Upper lobe of right lung (tissue), 1 donor: ENCODE results near the gene ARMC7. TPM values are rescaled to one million over a fixed set of nuclear protein-coding genes. Genes with fewer than 3 reads are reported as not detected.

Source experiments
- ATAC-seq: fragments of 200-7000 bp; cut with Tn5 transposase; one replicate; pipeline ENCODE4 v1.9.1; 2020; ENCODE audit warnings: mild to moderate bottlenecking, moderate library complexity
- DNase-seq: peaks from one replicate; pipeline ENCODE4 v3.0.0-alpha.2; 2020
- H3K27ac ChIP-seq: fragments of 200-600 bp; one replicate; pipeline ENCODE4 v1.8.0; 2022
- H3K27me3 ChIP-seq: fragments of 200-600 bp; one replicate; pipeline ENCODE4 v1.8.0; 2022; ENCODE audit warnings: mild to moderate bottlenecking
- H3K36me3 ChIP-seq: fragments of 200-600 bp; one replicate; pipeline ENCODE4 v1.8.0; 2022
- H3K4me1 ChIP-seq: fragments of 200-600 bp; one replicate; pipeline ENCODE4 v1.8.0; 2022
- H3K4me3 ChIP-seq: fragments of 200-600 bp; one replicate; pipeline ENCODE4 v1.8.0; 2022; ENCODE audit warnings: mild to moderate bottlenecking
- H3K9me3 ChIP-seq: fragments of 200-600 bp; one replicate; pipeline ENCODE4 v1.8.0; 2022
- CTCF ChIP-seq: fragments of 200-600 bp; IDR thresholded peaks from one replicate; pipeline ENCODE4 v1.8.0; 2022; ENCODE audit warnings: antibody characterized with exemption
- intact Hi-C: fragments of 100-400 bp; cut with DNase I; formaldehyde crosslinking; loops from one replicate; pipeline ENCODE4 v1.11.0; 2022
- total RNA-seq: library from RNA; stranded (reverse); fragmentation: NEBNext Ultra II Directional; extraction: Animal tissue kit (Norgen Biotek cat#: 25700); gene quantifications from one replicate; pipeline ENCODE4 v1.2.1, GENCODE V29; 2021
- donor health status: DM: no; HTN: yes; CAD: no; lungs with severe emphysema.

The ARMC7 gene
- total RNA-seq, 1 donor from 2014 or later = 18.0 TPM

GRCh38 chr17:75108193-75108592, 1.6 kb upstream of the ARMC7 start:
- Histone ChIP-seq H3K4me3 (no peak overlapping the region), H3K4me1 (peaks cover 30% of the 10 kb centered on the region), H3K27ac (no peak overlapping the region), H3K9me3 (no peaks in the 10 kb centered on the region), H3K36me3 (peaks cover 7% of the 10 kb centered on the region), H3K27me3 (no peaks in the 10 kb centered on the region)
- ATAC-seq = no peak
- intact Hi-C loops = no loop called here
- no peak for DNase-seq
- TF ChIP-seq CTCF = no peak

GRCh38 chr17:75109046-75109406, 743 bp upstream of the ARMC7 start:
- Histone ChIP-seq H3K9me3 (no peaks in the 10 kb centered on the region), H3K27me3 (no peaks in the 10 kb centered on the region), H3K27ac (no peak overlapping the region), H3K4me3 (peak overlapping the region; percentile 98), H3K36me3 (peaks cover 7% of the 10 kb centered on the region), H3K4me1 (peaks cover 33% of the 10 kb centered on the region)
- intact Hi-C loops = no loop called here
- DNase-seq = no peak
- ATAC-seq = no peak
- no peak for TF ChIP-seq CTCF

GRCh38 chr17:75110234-75110937, 617 bp downstream of the ARMC7 start:
- intact Hi-C loops = loop anchor here (5.0 kb wide), 1 partner anchor 62 kb away; no protein-coding TSS in a partner anchor
- TF ChIP-seq CTCF = no peak
- Histone ChIP-seq H3K27me3 (no peaks in the 10 kb centered on the region), H3K36me3 (no peaks in the 10 kb centered on the region), H3K9me3 (no peaks in the 10 kb centered on the region), H3K27ac (peak overlapping the region; percentile 92), H3K4me3 (peak overlapping the region; percentile 98), H3K4me1 (peaks cover 43% of the 10 kb centered on the region)
- DNase-seq (no peak), ATAC-seq (no peak)

GRCh38 chr17:75111777-75112335, 2.1 kb downstream of the ARMC7 start:
- no peaks in the 10 kb centered on the region for H3K9me3 ChIP-seq
- ATAC-seq = no peak
- no peak overlapping the region for H3K27ac ChIP-seq
- no peaks in the 10 kb centered on the region for H3K27me3 ChIP-seq
- no peak overlapping the region for H3K4me3 ChIP-seq
- no peak for TF ChIP-seq CTCF
- H3K4me1 ChIP-seq = peaks cover 38% of the 10 kb centered on the region
- intact Hi-C loops = loop anchor here (5.0 kb wide), 1 partner anchor 60 kb away; no protein-coding TSS in a partner anchor
- H3K36me3 ChIP-seq = no peaks in the 10 kb centered on the region
- no peak for DNase-seq

- peaks cover 34% of the 10 kb centered on the region for H3K4me1 ChIP-seq
- H3K9me3 ChIP-seq = no peaks in the 10 kb centered on the region
- no peaks in the 10 kb centered on the region for H3K36me3 ChIP-seq
- peak overlapping the region; percentile 85 for H3K27ac ChIP-seq
- peak overlapping the region; percentile 59 for H3K4me3 ChIP-seq
- peak; percentile 95 for TF ChIP-seq CTCF
- no peaks in the 10 kb centered on the region for H3K27me3 ChIP-seq
- ATAC-seq = peak; percentile 86
- intact Hi-C loops = loop anchor here (5.0 kb wide), 1 partner anchor 58 kb away; no protein-coding TSS in a partner anchor
- DNase-seq = peak; percentile 88
Measured at GRCh38 chr17:75113798-75114551, 4.2 kb downstream of the ARMC7 start.
